Measurements from ENCODE around the gene FAM107B. TPM values are rescaled to one million over a fixed set of nuclear protein-coding genes. Genes with fewer than 3 reads are reported as not detected.

Gene FAM107B
- total RNA-seq, 1 experiment from 2014 or later = 41.6 TPM

GRCh38 chr10:14645239-14645960 is 129.3 kb downstream of the FAM107B start:
- ChIA-PET RAD21 (ENCODE audit: low non-redundant PET in 1 of 2, low total read pairs in 2 of 2, uncharacterized antibody in 2 of 2, unreplicated experiment in 2 of 2) (no interaction called here), CTCF (no interaction called here), POLR2A (interaction anchor here (0.6 kb wide), 1 partner anchor 79 kb away, joined by 3 read pairs; no protein-coding TSS in a partner anchor)
- Histone ChIP-seq H3K9me2 (ENCODE audit: insufficient read depth) (no peaks in the 10 kb centered on the region), H3K36me3 (ENCODE audit: control insufficient read depth in 1 of 2, insufficient read depth in 2 of 2, low read length in 2 of 2) (no peaks in the 10 kb centered on the region), H3K27ac (ENCODE audit: low read depth, low read length) (no peak overlapping the region), H4K20me1 (ENCODE audit: insufficient read depth) (no peaks in the 10 kb centered on the region), H3K79me2 (ENCODE audit: insufficient read depth, low read length) (no peaks in the 10 kb centered on the region), H3K4me3 (replicated peaks in 1 of 2; ENCODE audit: low read depth in 1 of 2, low read length in 2 of 2) (no peak overlapping the region), H2AFZ (ENCODE audit: low read depth, low read length, poor library complexity, severe bottlenecking) (no peak overlapping the region), H3K9ac (ENCODE audit: low read length) (no peak overlapping the region), H3K27me3 (ENCODE audit: insufficient read depth, low read length) (peaks cover 20% of the 10 kb centered on the region), H3K9me3 (ENCODE audit: control insufficient read depth in 1 of 2, insufficient read depth in 1 of 2, low read depth in 1 of 2, low read length in 2 of 2) (no peaks in the 10 kb centered on the region), H3K4me1 (ENCODE audit: control insufficient read depth in 1 of 2, insufficient read depth in 2 of 2, low read length in 2 of 2) (no peaks in the 10 kb centered on the region), H3K4me2 (ENCODE audit: low read length) (no peak overlapping the region)
- DNase-seq (ENCODE audit: low read depth, low spot score) (no peak), ATAC-seq (no peak)
- no TSS peak for BruUV-seq (replicated peaks)
- TF ChIP-seq ELF1 (IDR thresholded peaks at IDR 0.05; ENCODE audit: borderline replicate concordance, low read depth) = no peak
- no peak for TF ChIP-seq ZNF274 (IDR thresholded peaks at IDR 0.05; ENCODE audit: low read depth, low read length)
- TF ChIP-seq CBX3 (IDR thresholded peaks at IDR 0.05; ENCODE audit: low read depth) = no peak
- TF ChIP-seq ATF3 (IDR thresholded peaks at IDR 0.05) = no peak
- TF ChIP-seq YY1 (IDR thresholded peaks at IDR 0.05; ENCODE audit: extremely low read depth, insufficient replicate concordance, low read depth, low read length) = no peak
- TF ChIP-seq, protein P1, sequence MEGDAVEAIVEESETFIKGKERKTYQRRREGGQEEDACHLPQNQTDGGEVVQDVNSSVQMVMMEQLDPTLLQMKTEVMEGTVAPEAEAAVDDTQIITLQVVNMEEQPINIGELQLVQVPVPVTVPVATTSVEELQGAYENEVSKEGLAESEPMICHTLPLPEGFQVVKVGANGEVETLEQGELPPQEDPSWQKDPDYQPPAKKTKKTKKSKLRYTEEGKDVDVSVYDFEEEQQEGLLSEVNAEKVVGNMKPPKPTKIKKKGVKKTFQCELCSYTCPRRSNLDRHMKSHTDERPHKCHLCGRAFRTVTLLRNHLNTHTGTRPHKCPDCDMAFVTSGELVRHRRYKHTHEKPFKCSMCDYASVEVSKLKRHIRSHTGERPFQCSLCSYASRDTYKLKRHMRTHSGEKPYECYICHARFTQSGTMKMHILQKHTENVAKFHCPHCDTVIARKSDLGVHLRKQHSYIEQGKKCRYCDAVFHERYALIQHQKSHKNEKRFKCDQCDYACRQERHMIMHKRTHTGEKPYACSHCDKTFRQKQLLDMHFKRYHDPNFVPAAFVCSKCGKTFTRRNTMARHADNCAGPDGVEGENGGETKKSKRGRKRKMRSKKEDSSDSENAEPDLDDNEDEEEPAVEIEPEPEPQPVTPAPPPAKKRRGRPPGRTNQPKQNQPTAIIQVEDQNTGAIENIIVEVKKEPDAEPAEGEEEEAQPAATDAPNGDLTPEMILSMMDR (IDR thresholded peaks at IDR 0.05 in 2 of 3, conservative IDR thresholded peaks at IDR 0.05 in 1 of 3; ENCODE audit: borderline replicate concordance in 1 of 3, insufficient read depth in 1 of 3, low read depth in 2 of 3, low read length in 2 of 3) = no peak
- TF ChIP-seq SRF (IDR thresholded peaks at IDR 0.05; ENCODE audit: low read depth) = no peak
- TF ChIP-seq, protein P2, sequence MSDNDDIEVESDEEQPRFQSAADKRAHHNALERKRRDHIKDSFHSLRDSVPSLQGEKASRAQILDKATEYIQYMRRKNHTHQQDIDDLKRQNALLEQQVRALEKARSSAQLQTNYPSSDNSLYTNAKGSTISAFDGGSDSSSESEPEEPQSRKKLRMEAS (IDR thresholded peaks at IDR 0.05) = no peak
- no peak for TF ChIP-seq CEBPB (IDR thresholded peaks at IDR 0.05; ENCODE audit: low read depth)
- TF ChIP-seq RAD21 (IDR thresholded peaks at IDR 0.05; ENCODE audit: low read depth) = no peak
- TF ChIP-seq REST (IDR thresholded peaks at IDR 0.05; ENCODE audit: low read depth) = no peak
- intact Hi-C loops (cut with micrococcal nuclease) = no loop called here
